ENCODE measurements around the gene PCDHA1.
"Not testable (repeated sequence)": the region's sequence is repeated elsewhere in the genome, so short reads cannot be mapped to it uniquely, and the experiment has no call there.

PCDHA1 gene

DNA sequence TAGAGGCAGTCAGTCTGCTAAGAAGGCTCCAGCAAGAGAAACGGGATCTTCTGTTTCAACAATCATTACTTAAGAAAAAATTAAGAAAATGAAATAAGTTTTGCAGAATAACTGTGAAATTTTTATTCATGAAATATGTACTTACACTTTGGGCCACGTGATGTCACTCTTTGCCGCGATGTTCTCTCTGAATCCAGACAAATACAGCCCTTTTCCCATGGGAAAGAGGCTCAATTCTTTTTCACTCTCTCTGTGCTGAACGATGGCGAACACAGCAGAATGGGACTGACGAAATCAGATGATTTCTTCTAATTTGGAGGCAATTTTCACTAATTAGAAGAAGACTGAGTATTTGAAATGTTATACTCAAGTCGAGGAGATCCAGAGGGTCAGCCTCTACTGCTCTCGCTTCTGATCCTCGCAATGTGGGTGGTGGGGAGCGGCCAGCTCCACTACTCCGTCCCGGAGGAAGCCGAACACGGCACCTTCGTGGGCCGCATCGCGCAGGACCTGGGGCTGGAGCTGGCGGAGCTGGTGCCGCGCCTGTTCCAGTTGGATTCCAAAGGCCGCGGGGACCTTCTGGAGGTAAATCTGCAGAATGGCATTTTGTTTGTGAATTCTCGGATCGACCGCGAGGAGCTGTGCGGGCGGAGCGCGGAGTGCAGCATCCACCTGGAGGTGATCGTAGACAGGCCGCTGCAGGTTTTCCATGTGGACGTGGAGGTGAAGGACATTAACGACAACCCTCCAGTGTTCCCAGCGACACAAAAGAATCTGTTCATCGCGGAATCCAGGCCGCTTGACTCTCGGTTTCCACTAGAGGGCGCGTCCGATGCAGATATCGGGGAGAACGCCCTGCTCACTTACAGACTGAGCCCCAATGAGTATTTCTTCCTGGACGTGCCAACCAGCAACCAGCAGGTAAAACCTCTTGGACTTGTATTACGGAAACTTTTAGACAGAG, 62.5 kb downstream of the PCDHA1 start, which contains the start of gene PCDHA9:
TSS of gene PCDHA9 (plus strand) at position 244 of the 964 bp plus-strand sequence. CDS start at position 358, 114 bp downstream.
- TF ChIP-seq, protein P1, sequence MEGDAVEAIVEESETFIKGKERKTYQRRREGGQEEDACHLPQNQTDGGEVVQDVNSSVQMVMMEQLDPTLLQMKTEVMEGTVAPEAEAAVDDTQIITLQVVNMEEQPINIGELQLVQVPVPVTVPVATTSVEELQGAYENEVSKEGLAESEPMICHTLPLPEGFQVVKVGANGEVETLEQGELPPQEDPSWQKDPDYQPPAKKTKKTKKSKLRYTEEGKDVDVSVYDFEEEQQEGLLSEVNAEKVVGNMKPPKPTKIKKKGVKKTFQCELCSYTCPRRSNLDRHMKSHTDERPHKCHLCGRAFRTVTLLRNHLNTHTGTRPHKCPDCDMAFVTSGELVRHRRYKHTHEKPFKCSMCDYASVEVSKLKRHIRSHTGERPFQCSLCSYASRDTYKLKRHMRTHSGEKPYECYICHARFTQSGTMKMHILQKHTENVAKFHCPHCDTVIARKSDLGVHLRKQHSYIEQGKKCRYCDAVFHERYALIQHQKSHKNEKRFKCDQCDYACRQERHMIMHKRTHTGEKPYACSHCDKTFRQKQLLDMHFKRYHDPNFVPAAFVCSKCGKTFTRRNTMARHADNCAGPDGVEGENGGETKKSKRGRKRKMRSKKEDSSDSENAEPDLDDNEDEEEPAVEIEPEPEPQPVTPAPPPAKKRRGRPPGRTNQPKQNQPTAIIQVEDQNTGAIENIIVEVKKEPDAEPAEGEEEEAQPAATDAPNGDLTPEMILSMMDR (IDR thresholded peaks at IDR 0.05; ENCODE audit: low read depth, low read length, missing control alignments), result peak; percentile 7
- H3K4me3 ChIP-seq (ENCODE audit: low read depth, low read length); H3K27ac ChIP-seq; H3K27me3 ChIP-seq (replicated peaks); H3K36me3 ChIP-seq (replicated peaks); DNase-seq; in situ Hi-C loops (cut with HindIII; ENCODE audit: low pct_ligation_motif_present, low sequenced_read_pairs): not testable (repeated sequence)

DNA sequence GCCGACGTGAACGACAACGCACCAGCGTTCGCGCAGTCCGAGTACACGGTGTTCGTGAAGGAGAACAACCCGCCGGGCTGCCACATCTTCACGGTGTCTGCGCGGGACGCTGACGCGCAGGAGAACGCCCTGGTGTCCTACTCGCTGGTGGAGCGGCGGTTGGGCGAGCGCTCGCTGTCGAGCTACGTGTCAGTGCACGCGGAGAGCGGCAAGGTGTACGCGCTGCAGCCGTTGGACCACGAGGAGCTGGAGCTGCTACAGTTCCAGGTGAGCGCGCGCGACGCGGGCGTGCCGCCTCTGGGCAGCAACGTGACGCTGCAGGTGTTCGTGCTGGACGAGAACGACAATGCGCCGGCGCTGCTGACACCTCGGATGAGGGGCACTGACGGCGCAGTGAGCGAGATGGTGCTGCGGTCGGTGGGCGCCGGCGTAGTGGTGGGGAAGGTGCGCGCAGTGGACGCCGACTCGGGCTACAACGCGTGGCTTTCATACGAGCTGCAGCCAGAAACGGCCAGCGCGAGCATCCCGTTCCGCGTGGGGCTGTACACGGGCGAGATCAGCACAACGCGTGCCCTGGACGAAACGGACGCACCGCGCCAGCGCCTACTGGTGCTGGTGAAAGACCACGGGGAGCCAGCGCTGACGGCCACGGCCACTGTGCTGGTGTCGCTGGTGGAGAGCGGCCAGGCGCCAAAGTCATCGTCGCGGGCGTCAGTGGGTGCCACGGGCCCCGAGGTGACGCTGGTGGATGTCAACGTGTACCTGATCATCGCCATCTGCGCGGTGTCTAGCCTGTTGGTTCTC, 64.1 kb downstream of the PCDHA1 start:
- H3K27ac ChIP-seq; H3K36me3 ChIP-seq (replicated peaks); H3K4me3 ChIP-seq (ENCODE audit: low read depth, low read length); H3K27me3 ChIP-seq (replicated peaks); DNase-seq; in situ Hi-C loops (cut with HindIII; ENCODE audit: low pct_ligation_motif_present, low sequenced_read_pairs): not testable (repeated sequence)

DNA sequence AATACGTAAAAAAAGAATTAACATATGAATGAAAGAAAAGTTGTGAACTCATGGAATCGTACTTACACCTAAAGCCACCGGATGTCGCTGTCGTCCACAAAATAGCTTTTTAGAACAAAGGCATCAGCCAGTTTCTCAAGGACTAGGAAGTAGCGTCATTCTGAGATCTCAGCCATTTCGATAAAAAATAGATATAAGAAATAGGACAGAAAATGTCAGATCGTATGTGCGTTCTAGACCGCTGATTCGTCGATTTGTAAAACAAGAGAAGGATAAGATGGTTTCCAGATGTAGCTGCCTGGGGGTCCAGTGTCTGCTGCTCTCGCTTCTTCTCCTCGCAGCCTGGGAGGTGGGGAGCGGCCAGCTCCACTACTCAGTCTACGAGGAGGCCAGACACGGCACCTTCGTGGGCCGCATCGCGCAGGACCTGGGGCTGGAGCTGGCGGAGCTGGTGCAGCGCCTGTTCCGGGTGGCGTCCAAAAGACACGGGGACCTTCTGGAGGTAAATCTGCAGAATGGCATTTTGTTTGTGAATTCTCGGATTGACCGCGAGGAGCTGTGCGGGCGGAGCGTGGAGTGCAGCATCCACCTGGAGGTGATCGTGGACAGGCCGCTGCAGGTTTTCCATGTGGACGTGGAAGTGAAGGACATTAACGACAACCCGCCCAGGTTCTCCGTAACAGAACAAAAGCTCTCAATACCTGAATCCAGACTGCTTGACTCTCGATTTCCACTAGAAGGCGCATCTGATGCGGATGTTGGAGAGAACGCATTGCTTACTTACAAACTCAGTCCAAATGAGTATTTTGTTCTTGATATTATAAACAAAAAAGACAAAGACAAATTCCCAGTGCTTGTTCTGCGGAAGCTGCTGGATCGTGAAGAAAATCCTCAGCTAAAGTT, 70.1 kb downstream of the PCDHA1 start, which contains the start of gene PCDHA10:
TSS of gene PCDHA10 (plus strand) at position 126 of the 903 bp plus-strand sequence. CDS start at position 278, 152 bp downstream.
- TF ChIP-seq, protein P1 (IDR thresholded peaks at IDR 0.05; ENCODE audit: low read depth, low read length, missing control alignments), result no peak
- H3K36me3 ChIP-seq (replicated peaks), result no peaks in the 10 kb centered on the region
- no peak within 1 kb of the TSS for H3K27ac ChIP-seq
- in situ Hi-C loops (cut with HindIII; ENCODE audit: low pct_ligation_motif_present, low sequenced_read_pairs), result no loop called here
- DNase-seq, result no peak
- H3K27me3 ChIP-seq (replicated peaks), result no peaks in the 10 kb centered on the region
- H3K4me3 ChIP-seq (ENCODE audit: low read depth, low read length), result no peak within 1 kb of the TSS

DNA sequence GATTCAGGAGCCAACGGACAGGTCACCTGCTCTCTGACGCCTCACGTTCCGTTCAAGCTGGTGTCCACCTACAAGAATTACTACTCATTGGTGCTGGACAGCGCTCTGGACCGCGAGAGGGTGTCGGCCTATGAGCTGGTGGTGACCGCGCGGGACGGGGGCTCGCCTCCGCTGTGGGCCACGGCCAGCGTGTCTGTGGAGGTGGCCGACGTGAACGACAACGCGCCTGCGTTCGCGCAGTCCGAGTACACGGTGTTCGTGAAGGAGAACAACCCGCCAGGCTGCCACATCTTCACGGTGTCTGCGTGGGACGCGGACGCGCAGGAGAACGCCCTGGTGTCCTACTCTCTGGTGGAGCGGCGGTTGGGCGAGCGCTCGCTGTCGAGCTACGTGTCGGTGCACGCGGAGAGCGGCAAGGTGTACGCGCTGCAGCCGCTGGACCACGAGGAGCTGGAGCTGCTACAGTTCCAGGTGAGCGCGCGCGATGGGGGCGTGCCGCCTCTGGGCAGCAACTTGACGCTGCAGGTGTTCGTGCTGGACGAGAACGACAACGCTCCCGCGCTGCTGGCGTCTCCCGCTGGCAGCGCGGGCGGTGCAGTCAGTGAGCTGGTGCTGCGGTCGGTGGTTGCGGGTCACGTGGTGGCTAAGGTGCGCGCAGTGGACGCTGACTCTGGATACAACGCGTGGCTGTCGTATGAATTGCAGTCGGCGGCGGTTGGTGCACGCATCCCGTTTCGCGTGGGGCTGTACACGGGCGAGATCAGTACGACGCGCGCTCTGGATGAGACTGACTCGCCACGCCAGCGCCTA, 71.4 kb downstream of the PCDHA1 start:
- Histone ChIP-seq H3K27me3 (replicated peaks) (no peaks in the 10 kb centered on the region), H3K4me3 (ENCODE audit: low read depth, low read length) (no peak overlapping the region), H3K27ac (no peak overlapping the region), H3K36me3 (replicated peaks) (no peaks in the 10 kb centered on the region)
- no peak for DNase-seq
- TF ChIP-seq, protein P1 (IDR thresholded peaks at IDR 0.05; ENCODE audit: low read depth, low read length, missing control alignments), result no peak
- in situ Hi-C loops (cut with HindIII; ENCODE audit: low pct_ligation_motif_present, low sequenced_read_pairs), result no loop called here

DNA sequence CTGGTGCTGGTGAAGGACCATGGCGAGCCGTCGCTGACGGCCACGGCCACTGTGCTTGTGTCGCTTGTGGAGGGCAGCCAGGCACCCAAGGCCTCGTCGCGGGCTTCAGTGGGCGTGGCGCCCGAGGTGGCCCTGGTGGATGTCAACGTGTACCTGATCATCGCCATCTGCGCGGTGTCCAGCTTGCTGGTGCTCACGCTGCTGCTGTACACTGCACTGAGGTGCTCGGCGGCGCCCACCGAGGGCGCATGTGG, 72.0 kb downstream of the PCDHA1 start:
- Histone ChIP-seq H3K36me3 (replicated peaks) (no peaks in the 10 kb centered on the region), H3K4me3 (ENCODE audit: low read depth, low read length) (no peak overlapping the region), H3K27ac (no peak overlapping the region), H3K27me3 (replicated peaks) (no peaks in the 10 kb centered on the region)
- no peak for DNase-seq
- TF ChIP-seq, protein P1 (IDR thresholded peaks at IDR 0.05; ENCODE audit: low read depth, low read length, missing control alignments), result no peak
- in situ Hi-C loops (cut with HindIII; ENCODE audit: low pct_ligation_motif_present, low sequenced_read_pairs), result no loop called here
